DMS 273 (cell line): ENCODE measurements around the gene LCNL1.

Source experiments
- DNase-seq: peaks from one replicate; lab custom pipeline; 2025; ENCODE audit not compliant: unreplicated experiment; lab: John Stamatoyannopoulos, UW

The LCNL1 gene

GRCh38 chr9:136958473-136958872 lies 24.3 kb upstream of the LCNL1 start:
- no peak for DNase-seq

GRCh38 chr9:136958898-136959850 lies 23.6 kb upstream of the LCNL1 start:
- no peak for DNase-seq

- no peak for DNase-seq
Observed at GRCh38 chr9:136960212-136960937, 22.4 kb upstream of the LCNL1 start.

- DNase-seq, result peak; percentile 53
Observed at GRCh38 chr9:136960938-136961275, 21.9 kb upstream of the LCNL1 start.

- peak; percentile 76 for DNase-seq
Observed at GRCh38 chr9:136961279-136962065, 21.3 kb upstream of the LCNL1 start.

GRCh38 chr9:136962163-136962562 lies 20.6 kb upstream of the LCNL1 start:
- no peak for DNase-seq

GRCh38 chr9:136962701-136963248 lies 20.0 kb upstream of the LCNL1 start:
- no peak for DNase-seq

GRCh38 chr9:136963341-136963740 lies 19.5 kb upstream of the LCNL1 start:
- DNase-seq, result peak; percentile 68

- no peak for DNase-seq
Observed at GRCh38 chr9:136963751-136964150, 19.0 kb upstream of the LCNL1 start.

- DNase-seq, result peak; percentile 32
Observed at GRCh38 chr9:136964171-136964689, 18.6 kb upstream of the LCNL1 start.

GRCh38 chr9:136964833-136965422 lies 17.9 kb upstream of the LCNL1 start:
- DNase-seq, result no peak

GRCh38 chr9:136965771-136966484 lies 16.9 kb upstream of the LCNL1 start:
- no peak for DNase-seq

GRCh38 chr9:136968333-136969127 lies 14.3 kb upstream of the LCNL1 start:
- DNase-seq, result no peak

GRCh38 chr9:136969150-136969549 lies 13.6 kb upstream of the LCNL1 start:
- DNase-seq, result no peak

GRCh38 chr9:136969774-136970173 lies 13.0 kb upstream of the LCNL1 start:
- no peak for DNase-seq

GRCh38 chr9:136970361-136970760 lies 12.4 kb upstream of the LCNL1 start:
- DNase-seq, result no peak

- no peak for DNase-seq
Observed at GRCh38 chr9:136971746-136972145, 11.0 kb upstream of the LCNL1 start.

GRCh38 chr9:136972335-136972734 lies 10.5 kb upstream of the LCNL1 start:
- DNase-seq, result no peak

- DNase-seq, result no peak
Observed at GRCh38 chr9:136972743-136973142, 10.1 kb upstream of the LCNL1 start.
